GM19463 (cell line): ENCODE results near the gene DNAJC3.

Experiments used
- ATAC-seq: cut with Tn5 transposase; IDR thresholded peaks from one replicate; pipeline ENCODE4 v1.9.1; 2021; ENCODE audit warnings: mild to moderate bottlenecking, moderate library complexity; ENCODE audit not compliant: unreplicated experiment

DNAJC3 gene

GRCh38 chr13:95833126-95833525 lies 156.2 kb downstream of the DNAJC3 start:
- ATAC-seq, result no peak

DNA sequence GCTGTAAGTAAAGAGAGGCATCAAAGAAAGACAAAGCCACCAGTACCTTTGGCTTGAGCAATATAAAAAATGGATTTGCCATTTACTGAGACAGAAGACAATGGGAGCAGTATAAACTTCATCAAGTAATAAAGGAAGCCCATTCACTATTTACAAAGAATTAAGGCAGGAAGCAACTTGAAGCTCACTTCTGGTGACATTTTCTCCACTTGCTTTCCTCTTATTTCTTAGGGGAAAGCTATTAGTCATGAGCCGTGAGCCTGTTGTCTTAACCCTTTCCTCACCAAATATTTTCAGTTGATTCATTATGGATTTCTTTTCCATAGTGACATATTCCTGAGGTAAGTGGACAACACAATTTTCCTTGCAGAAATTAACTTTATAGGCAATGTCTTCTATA lies 156.8 kb downstream of the DNAJC3 start:
- ATAC-seq, result no peak

DNA sequence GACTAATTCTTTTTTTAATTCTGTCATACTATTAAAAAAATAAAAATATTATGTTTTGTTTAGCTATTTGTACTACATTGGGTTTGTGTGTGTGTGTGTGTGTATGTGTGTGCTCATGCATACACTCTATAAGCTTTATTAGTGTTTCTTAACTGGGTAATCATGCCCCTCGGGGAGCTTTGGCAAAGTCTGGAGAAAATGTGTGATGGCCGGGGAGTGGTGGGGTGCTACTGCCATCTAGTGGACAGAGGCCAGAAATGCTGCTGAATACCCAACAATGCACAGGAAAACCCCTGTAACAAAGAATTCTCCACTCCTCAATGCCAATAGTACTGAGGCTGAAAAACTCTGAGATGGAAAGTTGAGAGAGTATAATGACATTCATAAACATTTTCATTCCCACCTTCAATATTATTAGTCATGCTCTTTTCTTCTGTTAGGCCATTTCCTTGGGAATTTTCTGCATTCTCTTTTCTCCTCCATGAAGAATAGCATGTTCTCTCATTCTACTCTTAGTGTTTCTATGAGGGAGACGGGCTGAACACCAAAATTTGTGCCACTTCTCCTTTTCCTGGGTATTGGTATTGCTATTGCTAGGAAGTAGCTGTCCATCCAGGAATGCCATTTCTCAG lies 157.3 kb downstream of the DNAJC3 start:
- peak; percentile 93 for ATAC-seq

DNA sequence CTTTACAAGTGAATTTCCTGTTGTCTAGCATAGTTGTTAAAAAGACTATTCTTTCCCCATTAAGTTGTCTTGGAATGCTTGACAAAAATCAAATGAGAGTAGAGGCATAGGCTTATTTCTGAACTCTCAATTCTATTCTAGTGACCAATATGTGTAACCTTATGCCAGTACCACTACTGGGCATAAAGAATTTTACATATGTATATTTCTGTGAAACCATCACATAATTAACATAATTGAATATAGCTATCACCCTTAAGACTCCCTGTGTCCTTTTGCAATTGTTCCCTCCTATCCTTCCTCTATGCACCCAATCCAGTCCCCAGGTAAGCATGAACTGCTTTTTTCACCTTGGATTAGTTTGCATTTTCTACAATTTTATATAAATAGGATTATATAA lies 165.0 kb downstream of the DNAJC3 start:
- no peak for ATAC-seq

DNA sequence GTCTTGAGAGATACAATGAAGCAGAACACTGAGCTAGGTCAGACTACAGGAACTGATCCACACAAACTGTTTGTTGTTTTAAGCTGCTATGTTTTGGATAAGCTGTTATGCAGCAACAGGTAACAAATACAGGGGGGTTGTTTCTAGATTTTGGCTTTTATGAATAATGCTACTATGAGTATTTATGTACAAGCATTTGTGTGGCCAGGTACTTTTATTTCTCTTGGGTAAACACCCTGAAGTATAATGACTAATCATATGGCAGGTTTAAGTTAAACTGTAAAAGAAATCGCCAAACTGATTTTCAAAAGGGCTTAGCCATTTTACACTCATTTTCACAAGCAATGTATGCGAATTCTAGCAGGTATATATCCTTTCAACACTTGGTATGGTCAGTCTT lies 166.0 kb downstream of the DNAJC3 start:
- ATAC-seq, result no peak
